ENCODE data around the gene TMEM250. TPM values are rescaled to one million over a fixed set of nuclear protein-coding genes. Genes with fewer than 3 reads are reported as not detected.

Gene TMEM250
- total RNA-seq, 1 experiment from 2014 or later: 26.3 TPM

DNA sequence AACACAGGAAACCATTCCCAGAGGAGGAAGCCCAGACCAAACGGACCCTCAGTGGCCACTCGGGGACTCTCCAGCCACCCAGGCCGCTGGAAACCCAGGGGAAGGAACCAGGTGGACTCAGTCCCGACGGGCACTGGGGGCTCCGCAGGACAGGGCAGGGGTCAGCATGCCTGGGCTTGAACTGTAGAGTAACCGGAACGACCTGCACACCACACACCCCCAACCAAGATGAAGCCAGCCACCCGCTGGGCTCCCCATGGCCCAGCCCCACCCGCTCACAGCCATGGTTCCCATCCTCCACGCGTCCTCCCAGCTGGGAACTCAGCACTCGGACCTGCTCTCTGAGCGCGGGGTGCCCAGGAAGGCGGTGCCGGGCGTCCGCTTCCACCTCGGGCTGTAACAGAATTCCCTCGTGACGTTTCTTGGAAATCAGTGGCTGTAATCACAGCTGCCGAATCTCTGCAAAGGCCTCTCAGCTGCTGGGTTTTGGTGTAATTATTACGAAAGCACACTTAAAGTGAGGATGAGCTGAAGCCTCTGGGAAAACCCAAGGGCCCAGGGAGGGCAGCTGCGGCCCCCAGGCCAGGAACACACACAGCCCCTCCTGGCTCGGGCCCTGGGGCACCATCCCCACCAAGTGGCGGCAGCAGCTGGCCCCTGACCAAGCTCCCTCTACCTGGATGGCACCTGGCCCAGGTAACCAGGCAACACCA, 37.4 kb downstream of the TMEM250 start:
- H3K36me3 Mint-ChIP-seq (ENCODE audit: insufficient read depth, unreplicated experiment): peaks cover 9% of the 10 kb centered on the region
- no TSS peak for BruUV-seq (replicated peaks)
- H3K27ac Mint-ChIP-seq (ENCODE audit: unreplicated experiment): no peak overlapping the region
- no peaks in the 10 kb centered on the region for H3K9me3 Mint-ChIP-seq (ENCODE audit: low read depth, unreplicated experiment)
- H3K4me3 Mint-ChIP-seq (ENCODE audit: low read depth, unreplicated experiment): no peak overlapping the region
- no peaks in the 10 kb centered on the region for H3K27me3 Mint-ChIP-seq (ENCODE audit: unreplicated experiment)
- H3K4me1 Mint-ChIP-seq (ENCODE audit: low read depth, unreplicated experiment): no peaks in the 10 kb centered on the region
- intact Hi-C loops (cut with micrococcal nuclease; ENCODE audit: unreplicated experiment): no loop called here
- CTCF ChIA-PET: no interaction called here
- TF ChIP-seq, protein P1, sequence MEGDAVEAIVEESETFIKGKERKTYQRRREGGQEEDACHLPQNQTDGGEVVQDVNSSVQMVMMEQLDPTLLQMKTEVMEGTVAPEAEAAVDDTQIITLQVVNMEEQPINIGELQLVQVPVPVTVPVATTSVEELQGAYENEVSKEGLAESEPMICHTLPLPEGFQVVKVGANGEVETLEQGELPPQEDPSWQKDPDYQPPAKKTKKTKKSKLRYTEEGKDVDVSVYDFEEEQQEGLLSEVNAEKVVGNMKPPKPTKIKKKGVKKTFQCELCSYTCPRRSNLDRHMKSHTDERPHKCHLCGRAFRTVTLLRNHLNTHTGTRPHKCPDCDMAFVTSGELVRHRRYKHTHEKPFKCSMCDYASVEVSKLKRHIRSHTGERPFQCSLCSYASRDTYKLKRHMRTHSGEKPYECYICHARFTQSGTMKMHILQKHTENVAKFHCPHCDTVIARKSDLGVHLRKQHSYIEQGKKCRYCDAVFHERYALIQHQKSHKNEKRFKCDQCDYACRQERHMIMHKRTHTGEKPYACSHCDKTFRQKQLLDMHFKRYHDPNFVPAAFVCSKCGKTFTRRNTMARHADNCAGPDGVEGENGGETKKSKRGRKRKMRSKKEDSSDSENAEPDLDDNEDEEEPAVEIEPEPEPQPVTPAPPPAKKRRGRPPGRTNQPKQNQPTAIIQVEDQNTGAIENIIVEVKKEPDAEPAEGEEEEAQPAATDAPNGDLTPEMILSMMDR (IDR thresholded peaks at IDR 0.05; ENCODE audit: unreplicated experiment): no peak
- DNase-seq: no peak

DNA sequence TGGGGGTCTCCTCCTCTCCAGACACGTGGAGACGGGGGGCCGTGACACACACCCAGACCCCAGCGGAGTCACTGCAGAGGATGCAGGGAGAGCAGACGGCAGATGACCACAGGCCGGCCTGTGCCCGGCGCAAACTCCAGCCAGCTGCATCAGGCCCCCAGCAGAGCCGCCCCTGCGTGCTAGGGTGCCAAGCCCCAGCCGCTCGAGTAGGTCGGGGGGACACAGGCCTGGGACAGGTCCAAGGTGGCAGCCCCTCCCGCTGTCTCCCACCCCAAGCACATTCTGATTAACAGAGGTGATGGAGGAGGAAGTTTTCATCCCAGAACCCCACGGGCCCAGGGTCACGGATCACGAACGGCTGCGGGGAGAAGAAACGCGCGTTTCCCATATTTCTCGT, 38.0 kb downstream of the TMEM250 start:
- DNase-seq: no peak
- Mint-ChIP-seq H3K4me1 (ENCODE audit: low read depth, unreplicated experiment) (no peaks in the 10 kb centered on the region), H3K27ac (ENCODE audit: unreplicated experiment) (no peak overlapping the region), H3K4me3 (ENCODE audit: low read depth, unreplicated experiment) (no peak overlapping the region), H3K36me3 (ENCODE audit: insufficient read depth, unreplicated experiment) (peaks cover 13% of the 10 kb centered on the region), H3K27me3 (ENCODE audit: unreplicated experiment) (no peaks in the 10 kb centered on the region), H3K9me3 (ENCODE audit: low read depth, unreplicated experiment) (no peaks in the 10 kb centered on the region)
- CTCF ChIA-PET: no interaction called here
- TF ChIP-seq, protein P1 (IDR thresholded peaks at IDR 0.05; ENCODE audit: unreplicated experiment): no peak
- no TSS peak for BruUV-seq (replicated peaks)
- intact Hi-C loops (cut with micrococcal nuclease; ENCODE audit: unreplicated experiment): no loop called here

DNA sequence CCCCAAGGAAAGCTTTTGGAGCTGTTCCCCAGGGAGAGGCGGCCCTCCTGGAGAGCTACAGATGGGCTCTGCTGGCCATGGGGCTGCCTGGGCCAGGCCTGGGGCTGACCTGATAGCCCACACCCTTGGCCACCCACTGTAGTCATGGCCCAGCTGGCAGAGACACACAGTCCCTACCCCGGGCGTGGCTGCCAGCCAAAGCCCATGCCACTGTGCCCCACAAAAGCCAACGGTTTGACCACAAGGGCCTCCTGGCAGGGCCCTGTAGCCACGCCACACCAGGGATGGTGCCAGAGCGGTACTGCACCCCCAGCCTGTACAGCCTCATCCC, 38.8 kb downstream of the TMEM250 start:
- intact Hi-C loops (cut with micrococcal nuclease; ENCODE audit: unreplicated experiment): no loop called here
- BruUV-seq (replicated peaks): no TSS peak
- no peak for DNase-seq
- H3K36me3 Mint-ChIP-seq (ENCODE audit: insufficient read depth, unreplicated experiment): peaks cover 13% of the 10 kb centered on the region
- no peaks in the 10 kb centered on the region for H3K9me3 Mint-ChIP-seq (ENCODE audit: low read depth, unreplicated experiment)
- no peaks in the 10 kb centered on the region for H3K27me3 Mint-ChIP-seq (ENCODE audit: unreplicated experiment)
- TF ChIP-seq, protein P1 (IDR thresholded peaks at IDR 0.05; ENCODE audit: unreplicated experiment): no peak
- CTCF ChIA-PET: no interaction called here
- no peak overlapping the region for H3K4me3 Mint-ChIP-seq (ENCODE audit: low read depth, unreplicated experiment)
- no peaks in the 10 kb centered on the region for H3K4me1 Mint-ChIP-seq (ENCODE audit: low read depth, unreplicated experiment)
- no peak overlapping the region for H3K27ac Mint-ChIP-seq (ENCODE audit: unreplicated experiment)

DNA sequence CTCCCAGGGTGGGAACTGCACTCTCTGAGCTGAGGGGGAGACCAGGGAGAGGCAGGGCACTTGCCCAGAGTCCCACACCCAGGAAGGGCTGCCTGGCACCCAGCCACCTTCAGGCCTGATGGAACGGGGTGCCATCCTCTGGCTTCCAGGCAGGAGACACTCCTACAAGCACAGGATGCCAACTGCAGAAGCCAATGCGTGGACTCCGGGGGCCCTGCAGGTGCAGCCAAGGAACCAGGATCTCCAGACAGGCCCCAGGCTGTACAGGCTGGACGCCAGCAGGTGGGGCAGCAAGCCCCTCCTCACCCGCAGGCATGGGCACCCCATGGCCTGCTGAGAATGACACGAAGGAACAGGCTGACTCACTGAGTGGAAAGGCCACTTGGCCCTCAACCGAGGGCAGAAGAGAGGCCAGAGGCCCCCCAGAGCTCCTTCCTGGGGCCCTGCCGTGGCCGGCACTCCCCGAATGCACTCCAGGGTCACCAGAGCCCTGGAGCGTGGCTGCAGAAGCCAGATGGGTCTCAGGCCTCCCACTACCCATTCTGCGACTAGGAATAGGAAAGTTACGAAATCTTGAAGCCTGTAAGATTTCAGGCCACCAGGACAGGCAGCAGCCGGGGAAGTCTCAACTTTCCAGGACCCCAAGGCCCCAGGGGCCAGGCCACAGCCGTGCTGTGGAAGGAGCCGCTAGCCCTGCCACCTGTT, 39.3 kb downstream of the TMEM250 start:
- no peaks in the 10 kb centered on the region for H3K4me1 Mint-ChIP-seq (ENCODE audit: low read depth, unreplicated experiment)
- CTCF ChIA-PET: no interaction called here

More for the DNA sequence above, 39.3 kb downstream of the TMEM250 start:
- TF ChIP-seq, protein P1 (IDR thresholded peaks at IDR 0.05; ENCODE audit: unreplicated experiment): no peak
- Mint-ChIP-seq H3K27me3 (ENCODE audit: unreplicated experiment) (no peaks in the 10 kb centered on the region), H3K36me3 (ENCODE audit: insufficient read depth, unreplicated experiment) (peaks cover 9% of the 10 kb centered on the region), H3K27ac (ENCODE audit: unreplicated experiment) (no peak overlapping the region), H3K4me3 (ENCODE audit: low read depth, unreplicated experiment) (no peak overlapping the region), H3K9me3 (ENCODE audit: low read depth, unreplicated experiment) (no peaks in the 10 kb centered on the region)
- intact Hi-C loops (cut with micrococcal nuclease; ENCODE audit: unreplicated experiment): no loop called here
- no TSS peak for BruUV-seq (replicated peaks)
- no peak for DNase-seq

Data from Calu3 (cell line).